Measurements from ENCODE around the gene NANOGP8.

NANOGP8 gene

GRCh38 chr15:35055416-35056105 is 29.5 kb downstream of the NANOGP8 start:
- no peak for DNase-seq

GRCh38 chr15:35054380-35054779 is 30.7 kb downstream of the NANOGP8 start:
- no peak for DNase-seq

- no peak for DNase-seq
These were observed 37.1 kb downstream of the NANOGP8 start for GRCh38 chr15:35047996-35048395.

GRCh38 chr15:35047528-35047927 is 37.6 kb downstream of the NANOGP8 start:
- DNase-seq: no peak

GRCh38 chr15:35043373-35044095 is 41.6 kb downstream of the NANOGP8 start:
- DNase-seq: no peak

- DNase-seq: no peak
These were observed 44.5 kb downstream of the NANOGP8 start for GRCh38 chr15:35040339-35041255.

- DNase-seq: no peak
These were observed 46.3 kb downstream of the NANOGP8 start for GRCh38 chr15:35038626-35039451.
